ENCODE results near the gene TRAPPC12. TPM values are rescaled to one million over a fixed set of nuclear protein-coding genes. Genes with fewer than 3 reads are reported as not detected.
"Not testable (repeated sequence)": the region's sequence is repeated elsewhere in the genome, so short reads cannot be mapped to it uniquely, and the experiment has no call there.

The TRAPPC12 gene
- total RNA-seq, 6 experiments from 2014 or later = 69.1 to 83.3 (median 74.8) TPM

DNA sequence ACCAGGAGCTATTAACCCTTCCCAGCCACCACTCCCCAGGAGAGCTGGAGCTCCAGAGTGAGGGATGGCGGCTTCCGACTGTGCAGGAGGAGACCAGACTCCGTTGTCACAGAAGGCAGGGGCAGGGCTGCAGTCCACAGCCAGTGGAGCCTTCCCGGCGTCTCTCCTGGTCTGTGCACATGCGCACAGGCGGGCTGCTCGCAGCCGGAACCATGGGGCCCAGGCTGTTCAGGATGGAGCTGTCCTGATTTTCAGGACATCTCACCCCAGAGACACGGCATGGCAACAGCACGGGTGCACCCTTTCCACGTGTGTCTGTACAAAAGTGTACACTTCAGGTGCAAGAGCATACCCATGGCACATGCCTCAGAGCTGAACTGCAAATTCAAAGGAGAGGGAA, 30.7 kb upstream of the TRAPPC12 start:
- TF ChIP-seq CTCF (IDR thresholded peaks at IDR 0.05) = no peak
- DNase-seq = no peak
- Mint-ChIP-seq H3K36me3 (ENCODE audit: low read depth) (peaks cover 29% of the 10 kb centered on the region), H3K27ac (no peak overlapping the region), H3K4me3 (no peak overlapping the region), H3K9me3 (no peaks in the 10 kb centered on the region), H3K27me3 (ENCODE audit: insufficient read depth) (no peaks in the 10 kb centered on the region; the same call in 1 of the 2 replicates), H3K4me1 (ENCODE audit: low read depth) (no peaks in the 10 kb centered on the region)

DNA sequence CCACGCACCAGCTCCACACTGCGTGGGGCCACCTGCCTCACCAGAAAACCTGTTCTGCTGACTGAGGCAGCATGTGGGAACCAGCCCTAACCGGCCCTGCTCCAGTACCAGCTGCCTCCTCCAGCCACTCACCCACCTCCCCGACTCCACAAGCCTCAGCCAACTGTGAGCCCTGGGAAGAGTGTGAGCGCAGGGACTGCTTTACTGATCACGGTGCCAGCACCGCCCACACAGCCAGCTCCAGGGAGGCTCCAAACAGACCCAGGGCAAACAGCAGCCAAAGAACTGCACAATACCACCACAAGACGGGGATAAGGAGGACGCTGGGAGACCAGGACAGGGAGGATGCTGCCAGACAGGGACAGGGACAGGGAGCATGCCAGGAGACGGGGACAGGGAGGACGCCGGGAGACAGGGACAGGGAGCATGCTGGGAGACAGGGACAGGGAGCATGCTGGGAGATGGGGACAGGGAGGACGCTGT, 30.2 kb upstream of the TRAPPC12 start:
- H3K27me3 Mint-ChIP-seq (ENCODE audit: insufficient read depth) = no peaks in the 10 kb centered on the region; the same call in 1 of the 2 replicates
- no peak overlapping the region for H3K27ac Mint-ChIP-seq
- H3K4me1 Mint-ChIP-seq (ENCODE audit: low read depth) = no peaks in the 10 kb centered on the region
- peaks cover 34% of the 10 kb centered on the region for H3K36me3 Mint-ChIP-seq (ENCODE audit: low read depth)
- DNase-seq = no peak
- no peak overlapping the region for H3K4me3 Mint-ChIP-seq
- TF ChIP-seq CTCF (IDR thresholded peaks at IDR 0.05) = no peak
- no peaks in the 10 kb centered on the region for H3K9me3 Mint-ChIP-seq

DNA sequence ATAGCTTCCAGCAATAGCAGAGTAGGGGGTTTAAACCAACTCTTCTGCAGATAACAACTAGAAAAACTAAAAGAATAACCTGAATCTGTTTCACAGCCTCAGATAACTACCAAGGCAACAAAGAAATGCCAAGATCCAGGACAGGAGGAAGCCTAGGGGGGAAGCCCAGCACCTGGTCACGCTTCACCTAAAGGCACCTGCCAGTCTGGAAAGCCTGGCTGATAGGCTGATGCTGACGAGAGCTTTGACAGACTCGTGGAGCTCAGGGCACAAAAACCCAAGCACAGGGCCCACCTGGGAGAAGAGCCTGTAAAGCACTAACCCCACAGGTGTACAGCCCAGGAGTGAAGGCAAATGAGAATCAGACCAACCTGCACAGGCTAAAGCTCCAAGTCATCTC, 24.5 kb upstream of the TRAPPC12 start:
- Mint-ChIP-seq H3K4me1 (ENCODE audit: low read depth) (no peaks in the 10 kb centered on the region), H3K9me3 (no peaks in the 10 kb centered on the region), H3K27ac (no peak overlapping the region), H3K27me3 (ENCODE audit: insufficient read depth) (peaks cover 2% of the 10 kb centered on the region), H3K4me3 (no peak overlapping the region), H3K36me3 (ENCODE audit: low read depth) (peaks cover 27% of the 10 kb centered on the region)
- no peak for TF ChIP-seq CTCF (IDR thresholded peaks at IDR 0.05)
- DNase-seq = no peak

DNA sequence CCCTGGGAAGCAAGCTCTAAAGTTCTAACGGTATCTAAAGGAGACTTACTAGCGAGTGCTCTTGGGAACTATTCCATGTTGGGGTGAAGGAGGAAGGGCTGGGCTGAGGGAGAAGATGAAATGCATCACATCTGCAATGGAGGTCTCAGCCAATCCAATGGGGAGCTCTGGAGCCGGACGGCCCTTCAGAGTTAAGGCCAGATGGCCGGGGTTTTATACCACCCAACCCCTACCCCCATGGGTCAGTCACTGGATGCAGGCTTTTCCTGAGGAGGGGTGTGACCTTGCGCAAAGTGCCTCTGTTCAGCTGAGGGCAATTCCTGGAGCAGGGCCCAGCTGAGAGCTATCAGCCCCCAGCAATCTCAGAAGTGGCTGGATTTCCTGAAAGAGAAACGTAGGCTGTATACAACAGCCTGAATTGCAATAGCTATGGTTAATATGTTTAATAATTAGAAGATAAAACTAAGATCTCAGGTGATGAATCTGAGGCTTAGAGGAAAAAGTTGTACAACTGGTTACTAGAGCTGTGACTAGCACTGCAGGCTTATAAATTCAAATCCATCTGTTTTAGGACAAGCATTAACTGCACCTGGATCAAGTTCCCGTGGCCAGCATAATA, 23.4 kb upstream of the TRAPPC12 start:
- no peak for TF ChIP-seq CTCF (IDR thresholded peaks at IDR 0.05)
- H3K36me3 Mint-ChIP-seq (ENCODE audit: low read depth) = peaks cover 21% of the 10 kb centered on the region
- H3K27me3 Mint-ChIP-seq (ENCODE audit: insufficient read depth) = peaks cover 2% of the 10 kb centered on the region
- no peaks in the 10 kb centered on the region for H3K4me1 Mint-ChIP-seq (ENCODE audit: low read depth)
- no peaks in the 10 kb centered on the region for H3K9me3 Mint-ChIP-seq
- DNase-seq = no peak
- H3K27ac Mint-ChIP-seq = no peak overlapping the region
- H3K4me3 Mint-ChIP-seq = no peak overlapping the region

GRCh38 chr2:3356799-3357198, 22.7 kb upstream of the TRAPPC12 start:
- Mint-ChIP-seq H3K9me3 (no peaks in the 10 kb centered on the region), H3K4me3 (no peak overlapping the region), H3K27me3 (ENCODE audit: insufficient read depth) (peaks cover 2% of the 10 kb centered on the region), H3K36me3 (ENCODE audit: low read depth) (peaks cover 21% of the 10 kb centered on the region), H3K27ac (no peak overlapping the region), H3K4me1 (ENCODE audit: low read depth) (no peaks in the 10 kb centered on the region)
- DNase-seq = no peak
- no peak for TF ChIP-seq CTCF (IDR thresholded peaks at IDR 0.05)

DNA sequence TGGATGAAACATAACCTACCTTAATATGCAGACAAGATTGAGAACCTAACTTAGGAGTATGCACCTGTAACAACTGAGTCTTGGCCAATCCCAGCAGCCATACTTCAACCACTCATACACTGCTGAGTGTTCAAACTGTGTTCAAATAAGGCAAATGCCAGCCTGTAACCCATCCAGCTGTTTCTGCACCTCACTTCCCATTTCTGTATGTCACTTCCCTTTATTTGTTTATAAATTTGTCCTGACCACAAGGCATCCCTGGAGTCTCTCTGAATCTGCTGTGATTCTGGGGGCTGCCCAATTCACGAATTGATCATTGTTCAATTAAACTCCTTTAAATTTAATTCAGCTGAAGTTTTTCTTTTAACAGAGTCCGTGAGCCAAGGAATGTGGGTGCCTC, 22.0 kb upstream of the TRAPPC12 start:
- not testable (repeated sequence) for H3K9me3 Mint-ChIP-seq; H3K27ac Mint-ChIP-seq; H3K4me1 Mint-ChIP-seq (ENCODE audit: low read depth); H3K4me3 Mint-ChIP-seq; DNase-seq; H3K27me3 Mint-ChIP-seq (ENCODE audit: insufficient read depth)
- H3K36me3 Mint-ChIP-seq (ENCODE audit: low read depth) = peaks cover 18% of the 10 kb centered on the region

All from HFFc6 (cell line).